GM21825 (cell line): ENCODE results near the gene OFD1.

ENCODE experiments used
- ATAC-seq: cut with Tn5 transposase; IDR thresholded peaks from one replicate; pipeline ENCODE4 v1.9.1; 2021; ENCODE audit warnings: mild to moderate bottlenecking, moderate library complexity; ENCODE audit not compliant: unreplicated experiment

Gene OFD1

GRCh38 chrX:13750204-13750603, 15.7 kb downstream of the OFD1 start:
- ATAC-seq = peak; percentile 37

DNA sequence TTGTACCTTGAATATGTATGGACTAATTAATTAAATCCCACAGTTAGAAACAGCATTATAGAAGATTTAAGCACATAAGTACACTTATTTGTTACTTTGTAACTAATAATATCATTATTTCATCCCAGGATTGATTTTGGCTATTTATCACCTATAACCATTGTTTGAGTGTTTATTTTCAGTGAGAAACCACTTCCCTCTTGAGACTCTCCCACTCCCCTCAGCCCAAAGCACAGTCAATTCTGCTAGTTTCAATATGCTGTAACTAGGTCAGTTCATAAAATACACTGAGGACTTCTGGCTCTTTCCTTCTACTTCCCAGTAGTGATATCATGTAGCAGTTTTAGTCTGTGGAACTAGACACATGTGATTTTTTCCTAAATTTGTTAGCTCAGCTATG, 16.3 kb downstream of the OFD1 start:
- ATAC-seq = no peak

GRCh38 chrX:13752141-13752540, 17.6 kb downstream of the OFD1 start:
- ATAC-seq = no peak

DNA sequence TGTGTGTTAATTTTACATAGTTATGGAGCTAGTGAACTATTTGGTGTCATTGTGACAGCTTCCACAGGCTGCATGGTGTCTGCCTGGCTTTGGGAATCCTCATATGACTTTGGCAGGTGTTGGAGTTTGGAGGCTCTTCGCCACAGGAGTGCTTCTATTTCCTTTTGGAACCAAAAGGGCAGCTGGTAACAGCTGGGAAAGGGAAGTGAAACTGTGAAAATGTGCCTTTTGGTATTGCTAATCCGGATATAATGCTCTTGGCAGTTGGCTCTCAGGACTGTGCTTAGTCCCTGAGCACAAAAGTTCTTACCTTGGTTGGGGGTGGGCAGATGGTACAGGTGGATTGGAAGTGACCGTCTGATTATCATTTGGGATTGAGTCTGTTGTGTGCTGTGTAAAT, 18.1 kb downstream of the OFD1 start:
- peak; percentile 73 for ATAC-seq

DNA sequence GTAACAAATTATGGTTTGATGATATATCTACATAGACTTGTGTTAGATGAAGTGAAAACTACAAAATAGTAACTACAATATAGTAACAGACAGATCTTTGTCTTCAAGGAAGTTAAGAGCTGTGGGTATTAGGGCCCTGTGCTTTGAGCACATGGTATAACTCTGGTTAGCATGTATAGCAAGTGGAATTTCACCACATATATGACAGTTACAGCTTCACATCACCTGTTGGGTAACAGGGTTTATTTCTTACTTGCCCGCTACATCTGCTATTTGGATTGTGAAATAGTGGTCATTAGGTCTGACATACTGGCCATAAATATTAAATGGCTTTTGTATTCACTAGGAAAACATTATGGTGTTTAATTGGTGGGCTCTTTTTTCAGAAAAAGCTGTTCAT, 20.2 kb downstream of the OFD1 start:
- no peak for ATAC-seq

- ATAC-seq = no peak
Observed at GRCh38 chrX:13755254-13755653, 20.7 kb downstream of the OFD1 start.

GRCh38 chrX:13756381-13756780, 21.8 kb downstream of the OFD1 start:
- ATAC-seq = no peak

GRCh38 chrX:13759152-13759718, 24.7 kb downstream of the OFD1 start:
- peak; percentile 65 for ATAC-seq

GRCh38 chrX:13760426-13760825, 25.9 kb downstream of the OFD1 start:
- no peak for ATAC-seq

DNA sequence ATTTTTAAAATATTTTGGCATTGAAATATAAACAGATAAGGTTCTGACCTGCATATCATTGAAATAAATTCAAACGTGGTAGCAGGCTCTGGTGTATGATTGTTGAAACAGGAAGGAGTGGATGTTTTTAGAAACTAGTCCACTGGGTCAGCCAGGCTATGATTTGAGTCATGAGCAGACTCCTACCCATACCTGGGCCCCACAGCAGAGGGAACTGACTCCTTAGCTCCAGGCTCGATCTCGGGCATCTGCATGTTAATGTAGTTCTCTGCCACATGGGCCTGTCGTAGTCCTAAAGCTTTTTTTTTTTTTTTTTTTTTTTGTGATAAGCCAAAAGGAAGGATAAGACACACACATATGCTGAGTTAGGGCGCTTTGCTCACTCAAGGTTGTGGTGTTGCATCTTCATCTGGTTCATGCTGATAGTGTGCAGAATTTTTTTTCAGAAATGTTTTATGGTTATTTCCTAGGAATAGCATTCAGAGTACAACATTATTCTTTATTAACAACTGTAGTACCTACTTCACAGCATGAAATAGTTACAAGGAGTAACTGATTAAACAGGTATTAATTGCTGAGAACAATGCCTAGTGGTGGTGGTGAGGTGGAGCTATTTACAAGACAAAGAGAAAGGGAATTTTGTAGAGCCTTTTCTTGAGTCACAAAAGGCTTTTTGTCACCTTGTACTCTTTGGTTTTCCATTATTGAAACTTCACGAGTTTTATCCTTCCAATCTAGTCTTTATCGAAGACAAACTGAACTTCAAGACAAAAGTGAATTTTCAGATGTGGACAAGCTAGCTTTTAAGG, 27.3 kb downstream of the OFD1 start:
- ATAC-seq = peak; percentile 59

- no peak for ATAC-seq
Observed at GRCh38 chrX:13763489-13763888, 28.9 kb downstream of the OFD1 start.

GRCh38 chrX:13764281-13764680, 29.7 kb downstream of the OFD1 start:
- no peak for ATAC-seq

GRCh38 chrX:13764765-13765164, 30.2 kb downstream of the OFD1 start:
- no peak for ATAC-seq

- no peak for ATAC-seq
Observed at GRCh38 chrX:13768939-13769338, 34.4 kb downstream of the OFD1 start.

DNA sequence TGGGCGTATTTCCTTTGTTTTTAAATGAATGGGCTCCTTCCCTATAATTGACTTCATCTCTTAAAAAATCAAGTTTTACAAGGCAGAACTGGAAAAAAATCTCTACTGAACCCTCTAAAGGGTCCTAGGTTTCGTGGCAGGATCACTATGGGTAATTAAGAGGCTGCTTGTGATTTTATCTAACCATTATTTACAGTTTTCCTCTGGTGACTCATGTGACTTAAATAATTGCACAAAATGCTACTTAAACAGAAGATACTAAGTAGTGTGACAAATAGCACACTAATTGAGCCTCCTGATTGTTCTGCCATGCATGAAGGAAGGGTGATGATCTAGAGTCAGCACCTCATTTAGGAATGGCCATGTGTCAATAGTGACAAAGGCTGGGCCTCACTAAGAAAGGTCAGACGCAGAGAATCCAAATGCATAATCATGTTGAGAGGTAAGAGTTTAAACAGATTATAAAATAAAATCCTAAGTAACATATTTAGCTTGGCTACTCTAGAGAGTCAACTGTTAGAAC, 35.5 kb downstream of the OFD1 start:
- no peak for ATAC-seq

GRCh38 chrX:13774696-13775095, 40.1 kb downstream of the OFD1 start:
- no peak for ATAC-seq

DNA sequence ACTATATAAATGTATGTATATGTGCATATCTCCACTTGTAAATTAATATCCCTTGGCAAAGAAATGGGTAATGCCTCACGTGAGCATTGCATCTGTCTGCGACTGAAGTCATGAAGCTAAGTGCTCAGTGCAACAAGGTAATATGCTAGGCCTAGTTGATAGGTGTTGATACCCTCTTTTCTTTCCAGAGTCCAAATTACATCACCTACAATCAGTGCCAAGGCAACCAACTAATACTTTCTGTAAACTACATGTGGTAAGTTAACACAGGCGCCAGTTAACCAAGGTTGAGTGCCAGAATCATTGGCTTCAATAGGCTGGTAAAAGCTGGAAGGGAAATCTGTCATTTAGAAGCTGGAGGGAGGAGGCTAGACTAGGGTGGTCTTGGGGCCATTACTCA, 41.3 kb downstream of the OFD1 start:
- no peak for ATAC-seq

- ATAC-seq = no peak
Observed at GRCh38 chrX:13776387-13776786, 41.8 kb downstream of the OFD1 start.

DNA sequence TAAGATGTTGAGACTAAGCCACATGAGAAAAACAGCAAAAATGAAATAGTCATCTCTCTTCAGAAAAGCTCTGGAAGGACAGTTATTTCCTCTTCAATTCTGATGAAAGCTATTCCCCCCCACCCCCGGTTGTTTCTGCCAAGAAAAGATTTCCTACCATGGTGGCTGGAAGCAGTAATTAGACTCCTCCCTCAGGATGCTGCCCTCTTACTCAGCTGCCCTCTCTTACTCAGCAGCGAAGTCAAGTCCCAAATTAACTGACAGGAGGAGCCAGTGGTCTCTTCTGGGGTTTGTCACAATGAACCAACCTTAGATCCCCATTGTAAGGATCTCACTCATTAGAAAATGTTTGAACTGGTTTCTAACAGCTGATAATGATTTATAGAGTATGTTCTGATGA, 44.4 kb downstream of the OFD1 start:
- ATAC-seq = no peak

DNA sequence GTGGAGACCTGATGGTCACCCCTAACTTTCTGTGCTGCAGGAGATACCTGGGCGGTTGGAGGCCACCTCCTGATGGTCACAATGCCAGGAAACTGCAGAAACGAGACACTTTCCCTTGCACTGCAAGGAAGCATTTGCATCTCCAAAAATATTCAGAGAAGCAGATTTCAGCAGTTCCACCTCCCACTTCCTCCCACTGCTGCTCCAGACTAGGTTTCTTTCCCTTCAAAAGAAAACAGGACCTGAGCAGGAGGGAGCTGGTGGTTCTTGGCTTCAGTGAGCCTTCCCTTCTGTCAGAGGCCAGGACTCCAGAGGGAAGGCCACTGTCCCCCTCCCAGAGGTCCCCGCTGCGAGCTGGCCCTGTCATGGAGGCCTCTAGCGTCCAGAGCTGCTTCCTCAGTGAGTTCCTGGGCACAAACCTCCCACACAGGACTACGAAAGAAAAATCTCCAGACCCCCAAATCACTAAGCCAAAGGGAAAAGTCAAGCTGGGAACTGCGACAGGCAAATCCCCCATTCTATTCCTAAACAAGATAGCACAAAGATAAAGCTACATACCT, 46.4 kb downstream of the OFD1 start:
- no peak for ATAC-seq

DNA sequence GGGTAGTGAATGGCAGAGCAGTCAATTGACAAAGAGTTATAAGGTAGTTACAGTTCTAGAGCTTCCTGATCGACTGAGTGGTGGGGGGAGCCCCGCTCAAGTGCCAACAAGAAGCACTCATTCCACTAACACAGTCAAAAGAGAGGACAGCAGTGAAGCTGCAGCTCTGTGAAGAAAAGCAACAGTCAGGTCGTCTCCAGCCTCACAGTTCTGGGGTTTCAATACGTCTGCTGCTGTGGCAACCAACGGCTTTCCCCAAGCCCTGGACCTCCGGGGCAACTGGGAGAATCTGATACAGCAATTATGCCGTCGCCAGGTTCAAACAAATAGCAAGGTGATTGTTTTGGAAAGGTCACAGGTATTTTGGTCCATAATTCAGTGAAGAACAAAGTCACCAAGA, 51.5 kb downstream of the OFD1 start:
- ATAC-seq = no peak
